Keratinocyte (primary cell): ENCODE results near the gene REV3L. TPM values are rescaled to one million over a fixed set of nuclear protein-coding genes. Genes with fewer than 3 reads are reported as not detected.

ENCODE experiments used
- DNase-seq: peaks from one replicate; pipeline ENCODE4 v3.0.0-alpha.2; 2011; ENCODE audit warnings: low read depth, missing footprints, low spot score
- FAIRE-seq: peaks from 2 replicates; lab custom pipeline; 2011; peaks lifted over from hg19 to GRCh38; lab: Jason Lieb, UNC
- H2AFZ ChIP-seq: 2 replicates; pipeline ENCODE4 v1.6.0; 2012; ENCODE audit warnings: low read length, control low read depth, inconsistent platforms; ENCODE audit not compliant: control insufficient read depth
- H3K27ac ChIP-seq: 2 replicates; pipeline ENCODE4 v1.5.1; 2011; ENCODE audit warnings: low read length; ENCODE audit not compliant: control insufficient read depth, insufficient read depth
- H3K27me3 ChIP-seq: 3 replicates; pipeline ENCODE4 v1.6.0; 2011; ENCODE audit warnings: low read length; ENCODE audit not compliant: control insufficient read depth, insufficient read depth; ENCODE audit errors: extremely low read depth
- H3K36me3 ChIP-seq, 2 experiments: 2 replicates in 1 of 2; 3 replicates in 1 of 2; pipeline ENCODE4 v1.5.1; 2011; ENCODE audit warnings: low read length in 2 of 2, mild to moderate bottlenecking in 1 of 2; ENCODE audit not compliant: control insufficient read depth in 2 of 2, insufficient read depth in 2 of 2; ENCODE audit errors: extremely low read depth in 1 of 2
- H3K4me1 ChIP-seq: 3 replicates; pipeline ENCODE4 v1.5.1; 2011; ENCODE audit warnings: low read length; ENCODE audit not compliant: control insufficient read depth, insufficient read depth; ENCODE audit errors: extremely low read depth
- H3K4me2 ChIP-seq: 3 replicates; pipeline ENCODE4 v1.6.0; 2011; ENCODE audit warnings: low read depth, low read length; ENCODE audit not compliant: control insufficient read depth, insufficient read depth; ENCODE audit errors: extremely low read depth
- H3K4me3 ChIP-seq, 3 experiments: fragments of 200-600 bp in 1 of 3; sonication (generic) in 1 of 3; 2 replicates in 2 of 3; 3 replicates in 1 of 3; pipeline ENCODE4 v1.5.1; 2011 to 2016; ENCODE audit warnings: low read length in 3 of 3, mild to moderate bottlenecking in 3 of 3, control low read depth in 2 of 3, inconsistent platforms in 1 of 3, low read depth in 1 of 3, mixed read lengths in 1 of 3, mixed run types in 1 of 3, moderate library complexity in 1 of 3; ENCODE audit not compliant: control insufficient read depth in 2 of 3, insufficient read depth in 2 of 3; ENCODE audit errors: extremely low read depth in 1 of 3
- H3K79me2 ChIP-seq: 2 replicates; pipeline ENCODE4 v1.6.0; 2012; ENCODE audit warnings: low read length; ENCODE audit not compliant: control insufficient read depth, insufficient read depth
- H3K9ac ChIP-seq: 3 replicates; pipeline ENCODE4 v1.6.0; 2011; ENCODE audit warnings: low read length; ENCODE audit not compliant: control insufficient read depth, insufficient read depth; ENCODE audit errors: extremely low read depth
- H3K9me1 ChIP-seq: 3 replicates; pipeline ENCODE4 v1.6.0; 2011; ENCODE audit warnings: low read length; ENCODE audit not compliant: control insufficient read depth, insufficient read depth; ENCODE audit errors: extremely low read depth
- H3K9me3 ChIP-seq: 2 replicates; pipeline ENCODE4 v1.5.1; 2012; ENCODE audit warnings: low read depth, low read length; ENCODE audit not compliant: control insufficient read depth
- H4K20me1 ChIP-seq: 3 replicates; pipeline ENCODE4 v1.6.0; 2011; ENCODE audit warnings: low read length; ENCODE audit not compliant: control insufficient read depth, insufficient read depth; ENCODE audit errors: extremely low read depth
- CTCF ChIP-seq, 3 experiments: IDR thresholded peaks in 1 of 3; conservative IDR thresholded peaks in 1 of 3; optimal IDR thresholded peaks in 1 of 3; 2 replicates in 2 of 3; 3 replicates in 1 of 3; pipeline versions ENCODE3 to v1.5.1; 2011; ENCODE audit warnings: low read length in 3 of 3, mild to moderate bottlenecking in 3 of 3, moderate library complexity in 2 of 3, control low read depth in 1 of 3, inconsistent platforms in 1 of 3; ENCODE audit not compliant: insufficient read depth in 2 of 3; ENCODE audit errors: extremely low read depth in 1 of 3
- EZH2 ChIP-seq: IDR thresholded peaks from one replicate; pipeline ENCODE4 v1.6.1; 2012; ENCODE audit warnings: inconsistent platforms, mild to moderate bottlenecking, low read length, moderate library complexity
- dilution Hi-C: fragments of 300-500 bp; cut with MboI; formaldehyde crosslinking; loops from one replicate; pipeline ENCODE4 v1.7.0; 2020; ENCODE audit warnings: low sequenced_read_pairs; ENCODE audit not compliant: extremely low pct_ligation_motif_present
- polyA plus RNA-seq, 5 experiments: library from polyadenylated mRNA; depleted of rRNA in 3 of 5; stranded (reverse) in 3 of 5; stranded (forward) in 1 of 5; unstranded in 1 of 5; fragments of >200 nt; gene quantifications; 1 replicate in 1 of 5; 2 replicates in 3 of 5; 3 replicates in 1 of 5; pipeline versions ENCODE4 v1.2.1 to v1.2.3, GENCODE V29; 2011 to 2012; ENCODE audit warnings: missing spikeins in 2 of 5, low read depth in 1 of 5, low replicate concordance in 1 of 5

REV3L gene
- polyA plus RNA-seq, 1 donor (not counting 4 experiments of a cell fraction or from before 2014, with no cell fraction given) = 9.5 TPM

- dilution Hi-C loops = no loop called here
- H3K4me3 ChIP-seq = no peak overlapping the region
- TF ChIP-seq CTCF (optimal IDR thresholded peaks at IDR 0.05 in 1 of 3, IDR thresholded peaks at IDR 0.05 in 1 of 3, conservative IDR thresholded peaks at IDR 0.05 in 1 of 3; ENCODE audit: extremely low read depth in 1 of 3, insufficient read depth in 2 of 3, low read length in 3 of 3) (no peak), EZH2 (no peak)
Measured at GRCh38 chr6:111429571-111429970, 53.4 kb downstream of the REV3L start.

GRCh38 chr6:111428811-111429210 is 54.2 kb downstream of the REV3L start:
- dilution Hi-C loops = no loop called here
- H4K20me1 ChIP-seq = no peaks in the 10 kb centered on the region
- H2AFZ ChIP-seq = no peak overlapping the region
- no peak overlapping the region for H3K4me3 ChIP-seq
- no peak for TF ChIP-seq EZH2
- no peak for TF ChIP-seq CTCF (optimal IDR thresholded peaks at IDR 0.05 in 1 of 3, IDR thresholded peaks at IDR 0.05 in 1 of 3, conservative IDR thresholded peaks at IDR 0.05 in 1 of 3; ENCODE audit: extremely low read depth in 1 of 3, insufficient read depth in 2 of 3, low read length in 3 of 3)
- no peaks in the 10 kb centered on the region for H3K9me1 ChIP-seq
- H3K79me2 ChIP-seq = peaks cover 37% of the 10 kb centered on the region
- no peaks in the 10 kb centered on the region for H3K27me3 ChIP-seq
- peaks cover 31% of the 10 kb centered on the region for H3K4me1 ChIP-seq
- no peak overlapping the region for H3K27ac ChIP-seq
- no peaks in the 10 kb centered on the region for H3K36me3 ChIP-seq
- DNase-seq (no peak), FAIRE-seq (no peak)
- no peak overlapping the region for H3K9ac ChIP-seq
- no peaks in the 10 kb centered on the region for H3K9me3 ChIP-seq
- H3K4me2 ChIP-seq = no peak overlapping the region

More at GRCh38 chr6:111429571-111429970, 53.4 kb downstream of the REV3L start:
- DNase-seq (no peak), FAIRE-seq (no peak)
- Histone ChIP-seq H3K4me2 (no peak overlapping the region), H3K9ac (no peak overlapping the region), H4K20me1 (no peaks in the 10 kb centered on the region), H3K36me3 (no peaks in the 10 kb centered on the region), H3K9me3 (no peaks in the 10 kb centered on the region), H3K4me1 (peaks cover 27% of the 10 kb centered on the region), H3K9me1 (no peaks in the 10 kb centered on the region), H3K79me2 (peaks cover 38% of the 10 kb centered on the region), H2AFZ (no peak overlapping the region), H3K27me3 (no peaks in the 10 kb centered on the region), H3K27ac (no peak overlapping the region)
